GM19023 (cell line): ENCODE measurements around the gene ST6GALNAC3.

ENCODE experiments used
- ATAC-seq: cut with Tn5 transposase; IDR thresholded peaks from one replicate; pipeline ENCODE4 v1.9.1; 2021; ENCODE audit warnings: mild to moderate bottlenecking, moderate library complexity; ENCODE audit not compliant: unreplicated experiment

ST6GALNAC3 gene

GRCh38 chr1:76186554-76187170, 112.1 kb downstream of the ST6GALNAC3 start:
- no peak for ATAC-seq

- no peak for ATAC-seq
Measured at GRCh38 chr1:76187436-76187835, 112.9 kb downstream of the ST6GALNAC3 start.

- no peak for ATAC-seq
Measured at GRCh38 chr1:76189310-76189709, 114.8 kb downstream of the ST6GALNAC3 start.

DNA sequence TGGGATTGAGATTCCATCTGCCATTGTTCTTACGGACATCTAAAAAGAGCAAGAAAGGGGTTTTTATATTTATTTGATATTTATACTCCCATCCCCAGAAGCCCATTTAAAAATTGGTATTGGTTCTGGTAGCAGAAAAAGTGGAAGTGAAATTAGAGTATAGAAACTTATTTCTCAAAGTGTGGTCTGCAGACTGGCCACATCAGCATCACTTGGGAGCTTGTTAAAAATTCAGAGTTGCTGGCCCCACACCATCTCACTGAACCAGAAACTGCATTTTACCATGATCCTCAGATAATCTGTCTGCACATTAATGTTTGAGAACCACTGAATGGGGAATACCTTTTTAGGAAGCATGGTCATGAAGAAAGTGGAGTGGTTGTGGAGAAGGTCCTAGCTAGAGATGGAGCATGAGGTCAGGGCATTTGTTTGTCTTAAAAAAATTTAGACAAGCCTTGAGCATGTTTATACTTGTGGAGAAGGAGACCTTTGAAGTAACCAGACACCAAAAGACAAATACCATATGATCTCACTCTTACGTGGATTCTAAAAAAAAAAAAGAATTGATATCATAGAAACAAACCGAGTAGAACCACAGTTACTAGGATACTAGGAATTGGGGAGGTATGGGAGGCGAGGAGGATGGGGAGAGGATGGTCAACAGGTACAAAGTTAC, 116.3 kb downstream of the ST6GALNAC3 start:
- ATAC-seq = peak; percentile 64

GRCh38 chr1:76191561-76191960, 117.0 kb downstream of the ST6GALNAC3 start:
- no peak for ATAC-seq

DNA sequence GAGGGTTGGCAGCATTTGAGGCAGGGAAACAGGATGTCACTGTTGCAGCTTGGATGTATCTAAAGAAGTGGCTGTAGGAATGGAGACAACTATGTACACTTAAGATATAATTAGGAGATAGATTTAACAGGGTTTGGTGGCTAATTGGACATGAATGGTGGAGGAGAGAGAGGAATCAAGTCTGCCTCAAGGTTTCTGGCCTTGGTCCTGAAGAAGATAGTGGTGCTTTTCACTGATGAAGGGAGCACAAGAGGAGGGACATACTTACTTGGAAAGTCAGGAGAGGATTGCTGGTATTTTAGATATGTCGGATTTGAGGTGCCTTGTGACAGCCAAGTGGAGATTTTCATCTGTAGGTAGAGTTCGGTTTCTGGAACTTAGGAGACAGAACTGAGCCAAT, 123.9 kb downstream of the ST6GALNAC3 start:
- no peak for ATAC-seq

- ATAC-seq = no peak
Measured at GRCh38 chr1:76202670-76203069, 128.1 kb downstream of the ST6GALNAC3 start.

GRCh38 chr1:76203127-76203526, 128.6 kb downstream of the ST6GALNAC3 start:
- no peak for ATAC-seq

DNA sequence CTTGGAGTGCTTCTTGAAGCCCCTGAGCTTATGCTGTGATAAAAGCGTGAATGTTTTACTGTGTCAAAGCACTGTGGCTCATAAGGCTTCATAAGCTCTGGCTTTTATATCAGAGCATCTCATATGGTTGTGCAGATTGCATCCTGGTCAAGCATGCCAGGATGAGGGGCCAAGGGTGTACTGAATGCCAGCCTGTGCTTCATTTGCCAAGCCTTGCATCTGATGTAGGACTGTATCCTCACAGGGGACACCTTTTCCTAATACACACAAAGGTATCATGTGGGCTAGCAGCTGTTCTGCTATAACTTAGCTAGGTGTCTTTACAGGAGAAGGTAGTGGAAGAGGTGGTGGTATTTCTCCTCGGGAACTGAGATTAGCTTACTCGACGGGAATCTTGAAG, 134.7 kb downstream of the ST6GALNAC3 start:
- ATAC-seq = no peak

DNA sequence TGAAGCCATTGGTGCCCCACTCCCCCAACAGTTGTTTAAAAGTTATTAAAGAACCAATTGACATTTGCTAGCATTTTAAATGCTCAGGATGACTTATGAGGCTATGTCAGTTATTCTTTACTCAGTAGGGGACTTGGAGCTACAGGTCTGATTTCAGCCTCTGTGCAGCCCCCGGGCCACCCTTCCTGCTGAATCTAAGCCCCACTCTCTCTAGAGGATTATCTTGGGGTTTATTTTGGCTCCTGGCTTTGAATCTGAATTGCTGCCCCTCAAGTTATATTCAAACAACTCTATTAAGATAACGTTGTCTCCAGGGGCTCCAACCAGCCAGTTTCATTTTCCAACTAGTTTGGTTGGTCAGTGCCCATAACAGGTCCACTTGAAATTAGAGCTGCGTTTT, 135.1 kb downstream of the ST6GALNAC3 start:
- ATAC-seq = no peak

- ATAC-seq = no peak
Measured at GRCh38 chr1:76210160-76210559, 135.6 kb downstream of the ST6GALNAC3 start.

GRCh38 chr1:76218888-76219287, 144.3 kb downstream of the ST6GALNAC3 start:
- no peak for ATAC-seq

- ATAC-seq = no peak
Measured at GRCh38 chr1:76219366-76219818, 144.8 kb downstream of the ST6GALNAC3 start.

DNA sequence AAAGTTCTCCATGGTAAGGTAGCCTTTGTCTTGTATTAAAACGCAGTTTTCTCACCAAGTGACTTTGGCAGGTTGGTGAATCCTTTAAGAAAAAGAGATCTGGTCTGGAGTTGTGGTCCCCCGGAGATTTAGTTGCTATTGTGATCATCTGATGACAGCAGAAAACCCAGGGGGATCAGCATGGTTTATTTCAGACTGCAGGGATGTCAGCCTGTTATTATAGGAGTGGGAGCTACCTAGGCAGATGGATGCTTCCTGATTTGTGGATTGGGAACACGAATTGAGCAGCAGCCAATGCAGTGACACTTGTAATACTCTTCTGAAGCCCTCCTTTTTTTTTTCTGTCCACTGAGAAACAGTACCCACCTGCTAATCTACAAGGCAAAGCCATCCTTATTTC, 150.2 kb downstream of the ST6GALNAC3 start:
- no peak for ATAC-seq

GRCh38 chr1:76225526-76225925, 151.0 kb downstream of the ST6GALNAC3 start:
- no peak for ATAC-seq

DNA sequence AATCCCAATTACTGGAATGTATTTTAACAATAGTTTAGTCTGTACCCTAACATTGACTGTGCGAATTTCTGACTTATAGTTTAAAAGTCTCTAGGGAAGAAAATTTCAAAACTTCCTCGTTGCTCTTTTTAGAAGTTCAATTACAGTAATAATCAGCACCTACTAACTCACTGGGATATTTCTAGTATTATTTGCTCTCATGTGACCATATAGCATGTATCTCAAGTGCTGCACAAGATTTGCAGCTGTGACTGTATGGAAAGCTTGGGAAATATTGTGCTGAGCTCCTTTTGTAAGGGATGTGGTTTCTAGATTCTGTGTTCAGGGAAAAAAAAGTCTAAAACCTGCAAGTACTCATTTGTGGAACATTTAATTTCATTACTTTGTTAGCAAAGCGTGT, 153.1 kb downstream of the ST6GALNAC3 start:
- ATAC-seq = no peak

DNA sequence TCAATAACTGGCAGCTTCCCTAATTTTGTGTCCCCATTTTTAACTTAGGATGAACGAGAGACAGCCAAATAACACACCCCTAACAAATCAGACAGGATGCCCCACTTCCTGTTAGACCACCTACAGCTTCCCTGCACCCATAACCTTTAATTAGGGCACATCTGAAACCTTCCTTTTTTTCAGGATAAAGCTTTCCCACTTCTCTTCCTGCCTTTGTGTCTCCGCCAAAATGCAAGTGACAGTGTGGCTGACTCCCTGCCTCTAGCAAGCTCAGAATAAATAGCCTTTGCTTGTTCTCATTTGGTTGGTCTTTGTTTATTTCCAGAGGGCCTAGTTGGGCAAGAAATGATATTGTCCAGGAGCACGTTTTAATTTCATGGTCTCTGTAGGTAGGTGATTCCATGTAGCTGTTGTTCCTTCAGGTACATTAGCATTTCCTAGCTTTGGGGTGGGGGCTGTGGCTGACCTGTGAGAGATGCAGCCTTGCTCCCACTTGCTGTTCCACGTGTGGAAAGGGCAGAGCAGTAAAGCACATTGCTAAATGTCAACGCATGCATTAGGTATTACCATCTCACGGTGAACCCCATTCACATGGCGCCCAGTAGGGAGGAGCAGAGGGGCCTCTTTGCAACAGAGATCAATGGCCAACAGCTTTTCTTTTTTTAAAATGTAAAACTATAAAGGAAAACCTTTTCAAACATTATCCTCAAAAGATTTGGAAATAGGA, 154.9 kb downstream of the ST6GALNAC3 start:
- no peak for ATAC-seq

- no peak for ATAC-seq
Measured at GRCh38 chr1:76230842-76231281, 156.3 kb downstream of the ST6GALNAC3 start.

- no peak for ATAC-seq
Measured at GRCh38 chr1:76231320-76231719, 156.8 kb downstream of the ST6GALNAC3 start.

- no peak for ATAC-seq
Measured at GRCh38 chr1:76232666-76233065, 158.1 kb downstream of the ST6GALNAC3 start.

DNA sequence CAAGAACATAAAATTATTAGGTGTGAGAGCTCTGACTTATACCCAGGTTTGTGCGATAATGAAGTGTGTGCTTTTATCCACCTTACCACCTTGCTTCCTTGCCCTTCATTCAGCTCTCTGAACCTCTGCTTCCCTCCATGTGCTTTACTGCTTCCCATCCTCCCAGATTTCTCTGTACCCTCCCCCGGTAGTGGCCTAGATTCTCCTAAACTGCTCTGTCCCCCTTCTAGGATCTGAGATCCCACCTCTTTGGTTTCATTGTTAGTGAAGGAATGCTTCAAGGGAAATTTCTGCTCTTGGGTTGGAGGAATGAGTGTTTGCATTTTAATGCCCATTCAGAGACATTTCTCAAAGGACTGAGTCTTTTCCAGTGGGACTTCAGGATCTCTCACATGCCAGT, 159.5 kb downstream of the ST6GALNAC3 start:
- ATAC-seq = no peak

DNA sequence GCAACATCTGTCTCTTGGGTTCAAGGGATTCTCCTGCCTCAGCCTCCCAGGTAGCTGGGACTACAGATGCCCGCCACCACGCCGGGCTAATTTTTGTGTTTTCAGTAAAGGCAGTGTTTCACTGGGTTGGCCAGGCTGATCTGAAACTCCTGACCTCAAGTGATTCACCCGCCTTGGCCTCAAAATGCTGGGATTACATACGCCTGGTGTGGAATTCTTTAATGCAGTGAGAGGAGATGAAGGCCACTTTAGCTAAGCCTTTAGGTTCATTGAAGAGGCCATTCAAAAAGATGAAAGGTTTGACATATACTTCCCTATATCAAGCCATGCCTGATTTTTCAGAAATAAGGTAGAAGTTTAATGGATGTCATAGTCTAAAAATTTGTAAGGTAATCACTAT, 162.7 kb downstream of the ST6GALNAC3 start:
- ATAC-seq = no peak
